ENCODE measurements around the gene PPP2R2D.

PPP2R2D gene

GRCh38 chr10:131900350-131901152 lies at the start of gene PPP2R2D:
Gene PPP2R2D (plus strand): TSS chr10:131901008. CDS start chr10:131901149, 141 bp downstream.
- ATAC-seq: peak; percentile 85 to 89

DNA sequence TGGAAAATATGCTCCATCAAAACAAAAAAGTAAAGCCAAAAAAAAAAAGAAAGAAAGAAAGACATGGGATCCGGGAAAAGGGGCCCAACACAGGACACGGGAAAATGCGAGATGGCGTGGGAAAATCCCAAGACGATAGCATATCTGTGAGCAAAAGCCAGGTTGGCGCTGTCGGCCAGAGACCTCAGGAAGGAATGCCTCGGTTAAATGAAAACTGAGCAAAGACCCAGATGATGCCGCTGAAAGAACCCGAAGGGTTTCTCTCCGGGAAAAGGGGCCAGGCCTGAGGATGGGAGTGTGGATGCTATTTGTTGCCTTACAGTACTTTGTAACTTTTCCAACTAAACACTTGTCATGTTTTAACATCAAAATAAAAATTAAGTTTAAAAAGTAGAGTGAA lies 49.5 kb upstream of the PPP2R2D start:
- ATAC-seq: no peak

DNA sequence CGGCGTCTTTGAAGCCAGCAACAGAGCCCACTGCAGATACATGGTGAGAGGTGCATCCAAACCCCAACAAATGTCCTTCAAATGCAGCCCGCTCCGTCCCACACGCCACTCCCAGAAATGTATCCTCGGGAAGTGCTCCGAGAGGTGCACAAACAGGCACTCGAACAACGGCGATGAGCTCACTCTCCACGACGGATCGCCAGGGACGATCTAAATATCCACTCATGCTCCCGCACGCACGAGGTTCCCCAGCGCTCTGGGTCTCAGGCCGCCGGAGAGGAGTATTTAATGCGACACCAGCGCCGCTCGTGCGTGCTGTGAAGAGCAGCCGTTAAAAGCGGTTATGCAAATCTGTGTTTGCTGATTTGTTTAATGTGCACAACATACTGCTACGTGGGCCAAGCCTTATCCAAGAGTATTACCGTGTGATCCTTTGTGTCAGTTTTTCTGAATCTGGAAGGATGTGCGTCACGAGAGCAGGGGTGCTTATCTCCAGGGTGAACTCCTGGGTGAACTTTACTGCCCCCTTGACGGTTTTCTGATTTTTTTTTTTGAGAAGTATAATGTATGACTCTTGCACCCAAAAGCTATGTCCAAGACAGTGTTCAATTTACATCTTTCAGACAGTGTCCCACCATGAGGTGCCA lies 48.5 kb upstream of the PPP2R2D start:
- ATAC-seq: no peak

- no peak for ATAC-seq
Measured at GRCh38 chr10:131852823-131853609, 47.8 kb upstream of the PPP2R2D start.

- ATAC-seq: no peak
Measured at GRCh38 chr10:131853610-131853964, 47.2 kb upstream of the PPP2R2D start.

DNA sequence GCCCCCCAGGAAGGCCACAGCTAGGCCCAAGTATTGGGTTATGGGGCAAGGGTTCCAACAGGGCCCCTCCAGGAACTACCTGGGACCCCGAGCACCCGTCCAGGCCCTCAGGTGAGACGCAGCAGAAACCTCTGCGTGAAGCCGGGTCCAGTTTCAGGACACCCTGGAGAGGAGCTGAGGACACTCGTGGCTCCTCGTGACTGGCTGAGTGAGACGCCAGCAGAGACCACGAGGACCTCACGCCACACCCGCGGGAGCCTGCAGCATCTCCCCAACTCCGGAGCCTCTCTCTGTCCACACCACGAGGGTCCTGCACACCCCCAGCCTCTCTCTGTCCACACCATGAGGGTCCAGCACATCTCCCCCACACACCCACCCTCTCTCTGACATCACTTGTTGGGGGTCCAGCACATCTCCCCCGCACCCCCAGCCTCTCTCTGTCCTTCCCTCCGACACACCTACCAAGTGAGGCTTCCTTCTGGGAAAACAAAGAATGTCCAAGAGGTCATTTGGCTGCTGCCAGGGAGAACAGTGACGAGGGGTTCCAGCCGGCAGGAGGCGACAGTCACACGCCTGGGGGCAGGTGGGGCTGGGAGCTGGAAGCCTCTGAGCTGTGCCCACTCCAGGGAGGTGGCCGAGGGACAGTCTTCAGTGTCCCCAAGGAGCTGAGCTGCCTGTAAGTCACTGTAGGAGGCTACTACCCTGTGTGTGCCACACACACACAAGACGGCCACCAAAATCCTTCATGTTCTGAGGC lies 46.1 kb upstream of the PPP2R2D start:
- ATAC-seq: no peak

- ATAC-seq: no peak
Measured at GRCh38 chr10:131855461-131856401, 45.1 kb upstream of the PPP2R2D start.

DNA sequence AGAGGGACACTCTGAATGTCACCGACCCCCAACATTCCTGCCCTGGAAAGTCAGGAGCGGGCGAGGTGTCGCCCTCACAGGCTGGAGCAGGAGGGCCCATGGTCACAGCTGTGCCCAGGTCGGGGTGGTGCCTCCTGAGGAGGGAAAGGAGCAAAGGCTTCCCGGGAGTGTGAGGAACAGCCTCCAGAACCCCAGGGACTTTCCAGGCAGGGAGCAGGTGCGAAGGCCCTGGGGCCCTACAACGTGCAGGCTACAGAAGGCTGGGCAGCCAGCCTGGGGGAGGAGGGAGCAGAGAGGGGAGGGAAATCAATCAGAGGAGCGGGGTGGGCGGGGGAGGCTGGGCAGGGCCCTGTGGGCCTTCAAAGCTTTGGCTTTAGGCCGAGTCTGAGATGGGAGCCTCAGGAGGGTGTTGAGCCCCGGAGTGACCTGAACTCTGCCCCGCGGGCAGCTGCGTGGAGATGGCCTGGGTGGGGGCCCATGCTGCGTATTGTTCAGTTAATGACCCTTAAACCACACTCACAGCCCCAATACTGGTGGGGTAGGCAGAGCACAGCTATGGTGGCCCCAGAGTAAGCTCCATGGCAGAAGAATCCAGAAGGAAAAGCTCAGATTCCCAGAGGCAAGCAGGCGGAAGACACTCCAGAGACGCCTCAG lies 44.2 kb upstream of the PPP2R2D start:
- ATAC-seq: no peak

DNA sequence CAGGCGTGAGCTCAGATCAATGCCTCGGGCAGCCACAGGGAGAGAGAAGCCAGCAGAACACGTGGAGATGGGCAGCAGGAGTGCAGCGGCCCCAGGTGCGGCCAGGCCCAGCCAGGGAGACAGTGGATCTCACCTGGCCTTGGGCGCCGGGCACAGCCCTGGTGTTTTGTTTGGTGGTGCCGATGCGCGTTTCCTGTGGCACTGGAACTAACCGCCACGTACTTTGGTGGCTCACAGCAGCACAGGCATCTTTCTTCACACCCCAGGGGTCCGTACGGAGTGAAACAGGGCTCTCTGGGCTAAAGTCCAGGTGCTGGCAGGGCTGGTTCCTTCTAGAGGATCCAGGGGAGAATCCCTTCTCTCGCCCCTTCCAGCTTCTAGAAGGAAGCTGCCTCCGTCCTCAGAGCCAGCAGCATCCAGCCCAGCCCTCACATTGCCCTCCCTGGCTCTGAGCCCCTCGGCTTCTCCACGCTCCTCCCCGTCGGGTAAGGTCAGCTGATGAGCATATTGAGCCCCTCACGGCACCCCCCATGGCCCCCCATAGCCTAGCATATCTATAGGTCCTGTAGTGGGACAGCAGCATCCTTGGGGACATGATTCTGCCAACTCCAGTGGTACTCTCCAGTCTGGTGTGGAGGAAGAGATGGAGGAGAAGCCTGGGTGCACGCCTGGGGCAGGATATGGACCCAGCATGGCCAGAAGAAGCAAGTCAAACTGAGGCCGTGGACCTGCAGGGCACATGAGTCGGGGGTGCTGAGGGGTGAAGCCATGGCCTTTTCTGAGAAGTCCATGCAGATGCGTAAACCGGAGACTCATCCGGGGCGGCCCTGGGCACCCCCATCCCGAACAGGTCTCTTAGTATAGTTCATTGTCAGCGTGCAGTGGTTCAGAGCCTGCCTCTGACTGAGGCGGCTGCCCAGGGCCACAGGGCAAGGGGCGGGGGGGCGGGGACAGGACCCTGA lies 43.4 kb upstream of the PPP2R2D start:
- no peak for ATAC-seq

DNA sequence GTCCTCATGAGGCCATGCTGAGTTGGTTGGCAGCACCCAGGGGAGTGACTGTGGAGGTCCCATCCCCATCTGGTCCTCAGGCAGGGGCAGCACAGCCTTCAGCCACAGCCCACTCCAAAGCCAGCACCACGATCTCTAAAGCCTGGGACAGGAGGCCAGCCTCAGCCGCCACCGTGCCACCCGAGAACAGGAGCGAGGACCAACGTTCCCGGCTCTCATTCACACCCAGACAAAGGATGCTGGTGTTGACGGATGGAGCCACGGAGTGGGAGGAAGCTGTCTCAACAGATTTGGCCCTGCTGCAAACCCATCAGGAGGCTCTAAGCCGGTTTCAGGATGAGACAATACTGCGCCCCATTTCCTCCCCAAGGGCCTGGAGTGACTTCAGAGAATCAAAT lies 42.7 kb upstream of the PPP2R2D start:
- no peak for ATAC-seq

GRCh38 chr10:131858583-131859340 lies 42.0 kb upstream of the PPP2R2D start:
- ATAC-seq: no peak

GRCh38 chr10:131859341-131860020 lies 41.3 kb upstream of the PPP2R2D start:
- no peak for ATAC-seq

- no peak for ATAC-seq
Measured at GRCh38 chr10:131860311-131860710, 40.5 kb upstream of the PPP2R2D start.

GRCh38 chr10:131860806-131861440 lies 39.9 kb upstream of the PPP2R2D start:
- no peak for ATAC-seq

DNA sequence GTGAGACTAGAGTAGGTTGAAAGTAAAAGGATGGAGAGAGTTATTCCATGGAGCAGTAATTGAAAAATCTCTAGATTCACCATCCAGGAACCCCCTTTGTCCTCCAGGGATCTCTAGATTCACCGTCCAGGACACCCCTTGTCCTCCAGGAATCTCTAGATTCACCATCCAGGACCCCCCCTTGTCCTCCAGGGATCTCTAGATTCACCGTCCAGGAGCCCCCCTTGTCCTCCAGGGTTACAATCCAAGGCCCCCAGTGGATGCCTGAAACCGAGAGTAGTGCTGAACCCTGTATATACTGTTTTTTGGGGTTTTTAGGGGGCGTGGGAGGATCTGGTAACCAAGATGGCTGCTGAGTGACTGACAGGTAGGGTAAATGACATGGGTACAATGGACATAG lies 38.3 kb upstream of the PPP2R2D start:
- ATAC-seq: no peak

- no peak for ATAC-seq
Measured at GRCh38 chr10:131865223-131865917, 35.4 kb upstream of the PPP2R2D start.

DNA sequence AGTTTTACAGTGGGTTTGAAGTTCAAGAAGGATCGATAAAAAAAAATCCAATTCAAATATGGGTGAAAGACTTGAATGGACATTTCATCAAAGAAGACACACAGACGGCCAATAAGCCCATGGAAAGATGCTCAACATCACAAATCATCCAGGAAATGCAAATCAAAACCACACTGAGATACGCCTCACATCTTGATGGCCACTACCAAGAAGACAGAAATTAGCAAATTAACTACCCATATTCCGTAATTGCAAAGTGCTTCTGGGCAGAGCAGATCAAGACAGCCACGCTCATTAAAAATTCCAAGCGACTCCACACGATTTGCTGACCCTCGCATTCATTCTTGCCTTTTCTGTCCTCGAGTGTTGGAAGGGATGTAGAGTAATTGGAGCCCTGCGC lies 34.1 kb upstream of the PPP2R2D start:
- no peak for ATAC-seq
